ENCODE measurements around the gene RASA2. TPM values are rescaled to one million over a fixed set of nuclear protein-coding genes. Genes with fewer than 3 reads are reported as not detected.

RASA2 gene
- total RNA-seq, 1 donor from 2014 or later: 5.5 TPM

Other genes starting within 250 kb of the RASA2 start
- gene ZBTB38, start 118.5 kb upstream of the RASA2 start, total RNA-seq: 103 and 108 TPM in 2 replicates